Ovary (tissue), 3 donors: ENCODE results near the gene ABL1.

Source experiments
- POLR2A ChIP-seq: fragments of 450-650 bp; IDR thresholded peaks from one replicate; pipeline ENCODE4 v1.6.1; 2017; ENCODE audit warnings: antibody characterized with exemption, mild to moderate bottlenecking, moderate library complexity
- TF ChIP-seq, protein P1 (sequence below), 3 donors: fragments of 450-650 bp in 2 of 3; fragments of 200-600 bp in 1 of 3; IDR thresholded peaks; one replicate each; pipeline versions ENCODE4 v1.5.1 to v1.8.0; 2016 to 2022; ENCODE audit warnings: antibody characterized with exemption in 3 of 3, mild to moderate bottlenecking in 1 of 3
- donor health status: DM: no; HTN: no; CAD: no.

DNA sequence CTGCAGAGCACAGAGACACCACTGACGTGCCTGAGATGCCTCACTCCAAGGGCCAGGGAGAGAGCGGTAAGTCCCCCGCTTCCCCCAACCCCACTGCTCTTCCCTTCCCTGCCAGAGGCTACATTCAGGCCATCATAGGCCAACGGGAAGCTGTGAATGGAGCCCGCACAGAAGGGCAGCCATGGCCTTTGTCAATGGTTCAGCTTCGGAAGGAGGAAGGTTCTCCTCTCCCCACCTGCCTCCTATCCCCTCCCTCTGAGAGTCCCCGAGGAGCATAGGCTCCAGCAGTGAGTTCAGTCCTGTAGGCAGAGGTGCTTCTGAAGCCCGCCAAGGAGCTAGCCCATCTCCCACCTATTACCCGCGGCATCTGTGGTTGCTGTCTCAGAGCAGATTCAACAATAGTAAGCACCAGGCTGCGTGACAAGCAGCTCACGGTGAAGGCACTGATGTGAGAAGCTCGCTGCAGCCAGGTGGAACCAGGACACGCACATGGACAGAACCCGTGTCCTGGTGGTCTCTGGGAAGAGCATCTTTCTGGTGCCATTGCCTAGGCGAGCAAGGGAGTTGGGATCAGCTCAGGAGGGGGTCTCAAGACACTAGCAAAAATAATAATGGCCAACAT, 45.7 kb downstream of the ABL1 start:
- TF ChIP-seq, protein P1, sequence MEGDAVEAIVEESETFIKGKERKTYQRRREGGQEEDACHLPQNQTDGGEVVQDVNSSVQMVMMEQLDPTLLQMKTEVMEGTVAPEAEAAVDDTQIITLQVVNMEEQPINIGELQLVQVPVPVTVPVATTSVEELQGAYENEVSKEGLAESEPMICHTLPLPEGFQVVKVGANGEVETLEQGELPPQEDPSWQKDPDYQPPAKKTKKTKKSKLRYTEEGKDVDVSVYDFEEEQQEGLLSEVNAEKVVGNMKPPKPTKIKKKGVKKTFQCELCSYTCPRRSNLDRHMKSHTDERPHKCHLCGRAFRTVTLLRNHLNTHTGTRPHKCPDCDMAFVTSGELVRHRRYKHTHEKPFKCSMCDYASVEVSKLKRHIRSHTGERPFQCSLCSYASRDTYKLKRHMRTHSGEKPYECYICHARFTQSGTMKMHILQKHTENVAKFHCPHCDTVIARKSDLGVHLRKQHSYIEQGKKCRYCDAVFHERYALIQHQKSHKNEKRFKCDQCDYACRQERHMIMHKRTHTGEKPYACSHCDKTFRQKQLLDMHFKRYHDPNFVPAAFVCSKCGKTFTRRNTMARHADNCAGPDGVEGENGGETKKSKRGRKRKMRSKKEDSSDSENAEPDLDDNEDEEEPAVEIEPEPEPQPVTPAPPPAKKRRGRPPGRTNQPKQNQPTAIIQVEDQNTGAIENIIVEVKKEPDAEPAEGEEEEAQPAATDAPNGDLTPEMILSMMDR (IDR thresholded peaks at IDR 0.05), result no peak
- TF ChIP-seq POLR2A, result no peak
